K562 (cell line): ENCODE data around the gene GALNT12. TPM values are rescaled to one million over a fixed set of nuclear protein-coding genes. Genes with fewer than 3 reads are reported as not detected.
A peak's percentile ranks its signal among the peaks of the same experiment; 100 is the strongest.

Experiments used
- ATAC-seq: fragments of 200-7000 bp; cut with Tn5 transposase; 3 replicates; pipeline ENCODE4 v1.9.1; 2020; ENCODE audit warnings: moderate library complexity
- BruUV-seq: library from RNA; stranded (reverse); fragments of 400-500 nt; replicated peaks from 2 replicates; lab custom pipeline; 2021; lab: Mats Ljungman, UMichigan
- CTCF ChIA-PET: fragments of 300-600 bp; formaldehyde crosslinking; extraction: SDS; loops from one replicate; lab custom pipeline; 2021; ENCODE audit warnings: low intra/inter-chr PET ratio; lab: Yijun Ruan, JAX
- POLR2A ChIA-PET: fragments of 300-600, 350-650 bp; sonication (Branson Sonifier 250); formaldehyde crosslinking; extraction: SDS; loops from one replicate; lab custom pipeline; 2021; ENCODE audit warnings: antibody characterized with exemption, inconsistent platforms; lab: Yijun Ruan, JAX
- DNase-seq, 4 experiments: peaks; one replicate each; pipeline versions ENCODE4 v3.0.0 to v3.0.0-alpha.2; 2011 to 2018; ENCODE audit warnings: low spot score in 3 of 4, mixed read lengths in 3 of 4; ENCODE audit errors: extremely low read depth in 1 of 4
- FAIRE-seq: peaks from 2 replicates; lab custom pipeline; 2011; peaks lifted over from hg19 to GRCh38; lab: Jason Lieb, UNC
- H2AFZ ChIP-seq: 2 replicates; pipeline ENCODE4 v1.6.0; 2011; ENCODE audit warnings: low read depth, low read length, control low read depth, inconsistent platforms
- H3K27ac ChIP-seq: fragments of 200-600 bp; 3 replicates; pipeline ENCODE4 v1.8.0; 2011; ENCODE audit warnings: low read depth, mild to moderate bottlenecking, control low read depth, inconsistent platforms, low read length, moderate library complexity, mixed read lengths; ENCODE audit errors: extremely low read depth
- H3K27me3 ChIP-seq, 2 experiments: fragments of 300-600 bp in 1 of 2; 2 replicates in 1 of 2; 3 replicates in 1 of 2; pipeline versions ENCODE4 v1.6.0 to v1.8.0; 2011; ENCODE audit warnings: inconsistent platforms in 2 of 2, low read length in 2 of 2, mild to moderate bottlenecking in 1 of 2, mixed read lengths in 1 of 2, moderate library complexity in 1 of 2; ENCODE audit not compliant: control insufficient read depth in 2 of 2, insufficient read depth in 2 of 2
- H3K36me3 ChIP-seq: fragments of 300-600 bp; 3 replicates; pipeline ENCODE4 v1.8.0; 2011; ENCODE audit warnings: mild to moderate bottlenecking, low read length, inconsistent platforms; ENCODE audit not compliant: control insufficient read depth, insufficient read depth
- H3K4me1 ChIP-seq, 2 experiments: fragments of 200-600 bp in 1 of 2; replicated peaks in 1 of 2; 2 replicates in 1 of 2; 3 replicates in 1 of 2; pipeline versions ENCODE4 v1.5.1 to v1.8.0; 2011; ENCODE audit warnings: inconsistent platforms in 2 of 2, low read length in 2 of 2, mild to moderate bottlenecking in 1 of 2, mixed read lengths in 1 of 2, moderate library complexity in 1 of 2; ENCODE audit not compliant: control insufficient read depth in 2 of 2, insufficient read depth in 2 of 2
- H3K4me2 ChIP-seq: 2 replicates; pipeline ENCODE4 v1.6.1; 2011; ENCODE audit warnings: low read length, control low read depth, inconsistent platforms, mixed read lengths; ENCODE audit not compliant: insufficient read depth
- H3K4me3 ChIP-seq: fragments of 200-600 bp; sonication (generic), shearing (Covaris generic); 2 replicates; pipeline ENCODE4 v1.5.1; 2016; ENCODE audit warnings: control low read depth, inconsistent platforms
- H3K79me2 ChIP-seq: fragments of 200-600 bp; 3 replicates; pipeline ENCODE4 v1.8.0; 2011; ENCODE audit warnings: low read length, inconsistent platforms; ENCODE audit not compliant: control insufficient read depth, insufficient read depth
- H3K9ac ChIP-seq, 2 experiments: 2 replicates each; pipeline versions ENCODE4 v1.6.0 to v1.6.1; 2011; ENCODE audit warnings: low read depth in 2 of 2, low read length in 2 of 2, control low read depth in 1 of 2, inconsistent platforms in 1 of 2, mild to moderate bottlenecking in 1 of 2, mixed read lengths in 1 of 2; ENCODE audit not compliant: insufficient read depth in 1 of 2
- H3K9me1 ChIP-seq: one replicate; pipeline ENCODE4 v1.6.0; 2011; ENCODE audit warnings: inconsistent platforms, mild to moderate bottlenecking, low read length, moderate library complexity; ENCODE audit not compliant: control insufficient read depth, insufficient read depth
- H3K9me3 ChIP-seq: replicated peaks from 2 replicates; pipeline ENCODE4 v1.5.1; 2011; ENCODE audit warnings: low read depth, low read length, inconsistent platforms; ENCODE audit not compliant: control insufficient read depth, insufficient read depth
- H4K20me1 ChIP-seq: replicated peaks from 2 replicates; pipeline ENCODE4 v1.6.1; 2011; ENCODE audit warnings: low read length, inconsistent platforms, mixed read lengths; ENCODE audit not compliant: control insufficient read depth, insufficient read depth
- ATF2 ChIP-seq: sonication (generic); formaldehyde crosslinking; IDR thresholded peaks from 2 replicates; pipeline ENCODE4 v1.8.1; 2022; ENCODE audit warnings: missing genetic modification reagents
- EGR1 ChIP-seq: fragments of 450-650 bp; conservative IDR thresholded peaks from 2 replicates; pipeline ENCODE4 v1.6.1; 2017; ENCODE audit warnings: mild to moderate bottlenecking
- MAZ ChIP-seq, 2 experiments: fragments of 450-650 bp in 1 of 2; sonication (generic) in 1 of 2; formaldehyde crosslinking; IDR thresholded peaks in 1 of 2; conservative IDR thresholded peaks in 1 of 2; 2 replicates each; pipeline versions ENCODE4 v1.4.0 to v1.5.0; 2020; ENCODE audit warnings: mild to moderate bottlenecking in 1 of 2, missing genetic modification reagents in 1 of 2
- VEZF1 ChIP-seq: fragments of 200-800 bp; sonication (Bioruptor generic); IDR thresholded peaks from 2 replicates; pipeline ENCODE4 v1.6.1; 2017; ENCODE audit warnings: missing genetic modification characterization, missing compliant biosample characterization
- ZNF12 ChIP-seq: sonication (generic); formaldehyde crosslinking; IDR thresholded peaks from 2 replicates; pipeline ENCODE4 v1.4.0; 2020; ENCODE audit warnings: mild to moderate bottlenecking, missing genetic modification reagents
- ZNF444 ChIP-seq: fragments of 250-450 bp; sonication (Bioruptor Pico); IDR thresholded peaks from 2 replicates; pipeline ENCODE4 v1.4.0; 2020; ENCODE audit warnings: mild to moderate bottlenecking, moderate library complexity
- WGBS: fragments of 100-300 bp; shearing (Covaris generic); methylation state at CpG from one replicate; pipeline ENCODE4 v1.1.6; 2016; ENCODE audit warnings: low coverage, mixed read lengths; ENCODE audit not compliant: insufficient coverage; ENCODE audit errors: missing lambda C conversion rate; 5-methylcytosine and 5-hydroxymethylcytosine counted together
- in situ Hi-C: fragments of 300-500 bp; cut with MboI; formaldehyde crosslinking; loops from 4 replicates; pipeline ENCODE4 v1.15.0; 2018; ENCODE audit warnings: inconsistent platforms, mixed read lengths
- intact Hi-C: fragments of 100-400 bp; cut with micrococcal nuclease; formaldehyde crosslinking; loops from 2 replicates; pipeline ENCODE4 v1.14.2; 2022
- polyA plus RNA-seq, 8 experiments: library from polyadenylated mRNA; depleted of rRNA in 4 of 8; stranded (reverse) in 5 of 8; unstranded in 3 of 8; fragments of >200 nt; fragmentation: Nextera tagmentation in 2 of 8; fragmentation: Illumina TruSeq in 1 of 8; extraction: Ambion mirVana in 2 of 8; extraction: Trizol in 1 of 8; gene quantifications; 2 replicates each; pipeline versions ENCODE4 v1.2.1 to v1.2.3, GENCODE V29; 2011 to 2014; ENCODE audit warnings: inconsistent platforms in 1 of 8, missing spikeins in 1 of 8
- total RNA-seq, 7 experiments: library from RNA; depleted of rRNA in 6 of 7; stranded (reverse); fragments of >200 nt in 6 of 7; fragmentation: Illumina TruSeq in 2 of 7; extraction: Trizol in 2 of 7; gene quantifications; 2 replicates each; pipeline versions ENCODE4 v1.2.1 to v1.2.3, GENCODE V29; 2011 to 2021; ENCODE audit warnings: low replicate concordance in 1 of 7
- TF ChIP-seq, protein P1 (sequence below), 3 experiments: IDR thresholded peaks in 2 of 3; conservative IDR thresholded peaks in 1 of 3; 2 replicates each; pipeline ENCODE4 v1.5.1; 2011 to 2012; ENCODE audit warnings: low read length in 3 of 3, mild to moderate bottlenecking in 3 of 3, control low read depth in 2 of 3, improper control_type of control experiment in 1 of 3, inconsistent platforms in 1 of 3, low read depth in 1 of 3, mixed read lengths in 1 of 3, moderate library complexity in 1 of 3; ENCODE audit not compliant: insufficient read depth in 2 of 3
- TF ChIP-seq, protein P2 (sequence below): sonication (generic); formaldehyde crosslinking; IDR thresholded peaks from 2 replicates; pipeline ENCODE4 v1.8.0; 2022; ENCODE audit warnings: mild to moderate bottlenecking, missing genetic modification reagents

Gene GALNT12
- total and polyA plus RNA-seq, 9 of the 15 experiments (the other 6 are each of a cell fraction or from before 2014, with no cell fraction given): 29.7 to 82.9 (median 44.2) TPM

- Histone ChIP-seq H3K27ac (no peak overlapping the region), H3K9me3 (no peaks in the 10 kb centered on the region), H3K4me1 (peaks cover 0 to 3% of the 10 kb centered on the region in 2 experiments; a peak in 1 of 5 replicates), H3K79me2 (no peaks in the 10 kb centered on the region), H2AFZ (no peak overlapping the region), H3K36me3 (peaks cover 82% of the 10 kb centered on the region), H3K4me2 (no peak overlapping the region), H3K4me3 (no peak overlapping the region), H4K20me1 (no peaks in the 10 kb centered on the region), H3K27me3 (no peaks in the 10 kb centered on the region), H3K9ac (no peak overlapping the region), H3K9me1 (peaks cover 2% of the 10 kb centered on the region)
- no peak for DNase-seq
- intact Hi-C loops (loop anchor here (2.0 kb wide), 1 partner anchor 459 kb away; no protein-coding TSS in a partner anchor), in situ Hi-C loops (loop anchor here (10.0 kb wide), 1 partner anchor 459 kb away; no protein-coding TSS in a partner anchor)
- TF ChIP-seq EGR1 (peak; percentile 22; the same call in 1 of the 2 replicates), ZNF12 (CRISPR knock-in tag) (no peak)
- POLR2A ChIA-PET: interaction anchor here (0.6 kb wide), 1 partner anchor 68 kb away, joined by 3 read pairs; no protein-coding TSS in a partner anchor
- no peak for ATAC-seq
- WGBS: 97% methylated on average over 10 of the region's 15 CpGs
- CTCF ChIA-PET: interaction anchor here (1.1 kb wide), 1 partner anchor 237 kb away, joined by 3 read pairs; no protein-coding TSS in a partner anchor
- no peak for FAIRE-seq
- BruUV-seq: no TSS peak
Observed at GRCh38 chr9:98773721-98774120, 33.7 kb upstream of the GALNT12 start.

- in situ Hi-C loops (loop anchor here (10.0 to 25.0 kb wide), 2 partner anchors 460 to 862 kb away; partner anchors contain the start of gene TRMO), intact Hi-C loops (loop anchor here (2.0 to 5.0 kb wide), 2 partner anchors 237 to 460 kb away; no protein-coding TSS in a partner anchor)
- DNase-seq (peak; percentile 62 to 83 (median 78)), FAIRE-seq (no peak), ATAC-seq (peak; percentile 90)
- Histone ChIP-seq H3K36me3 (peaks cover 82% of the 10 kb centered on the region), H3K27ac (no peak overlapping the region), H3K9ac (no peak overlapping the region), H3K79me2 (no peaks in the 10 kb centered on the region), H2AFZ (no peak overlapping the region), H3K4me1 (peaks cover 0 to 3% of the 10 kb centered on the region in 2 experiments; a peak in 1 of 5 replicates), H4K20me1 (no peaks in the 10 kb centered on the region), H3K9me3 (no peaks in the 10 kb centered on the region), H3K9me1 (peaks cover 2% of the 10 kb centered on the region), H3K27me3 (no peaks in the 10 kb centered on the region), H3K4me3 (no peak overlapping the region), H3K4me2 (no peak overlapping the region)
- WGBS: 73% methylated on average over 9 of the region's 9 CpGs
- CTCF ChIA-PET: interaction anchor here (0.6 to 3.2 kb wide), 5 partner anchors 238 to 851 kb away, joined by 3 to 18 read pairs (median 6); partner anchors contain the start of gene TRMO
- POLR2A ChIA-PET: interaction anchor here (0.6 to 1.9 kb wide), 2 partner anchors 14 to 122 kb away, joined by 3 to 8 read pairs; no protein-coding TSS in a partner anchor
- no TSS peak for BruUV-seq
- TF ChIP-seq, protein P1, sequence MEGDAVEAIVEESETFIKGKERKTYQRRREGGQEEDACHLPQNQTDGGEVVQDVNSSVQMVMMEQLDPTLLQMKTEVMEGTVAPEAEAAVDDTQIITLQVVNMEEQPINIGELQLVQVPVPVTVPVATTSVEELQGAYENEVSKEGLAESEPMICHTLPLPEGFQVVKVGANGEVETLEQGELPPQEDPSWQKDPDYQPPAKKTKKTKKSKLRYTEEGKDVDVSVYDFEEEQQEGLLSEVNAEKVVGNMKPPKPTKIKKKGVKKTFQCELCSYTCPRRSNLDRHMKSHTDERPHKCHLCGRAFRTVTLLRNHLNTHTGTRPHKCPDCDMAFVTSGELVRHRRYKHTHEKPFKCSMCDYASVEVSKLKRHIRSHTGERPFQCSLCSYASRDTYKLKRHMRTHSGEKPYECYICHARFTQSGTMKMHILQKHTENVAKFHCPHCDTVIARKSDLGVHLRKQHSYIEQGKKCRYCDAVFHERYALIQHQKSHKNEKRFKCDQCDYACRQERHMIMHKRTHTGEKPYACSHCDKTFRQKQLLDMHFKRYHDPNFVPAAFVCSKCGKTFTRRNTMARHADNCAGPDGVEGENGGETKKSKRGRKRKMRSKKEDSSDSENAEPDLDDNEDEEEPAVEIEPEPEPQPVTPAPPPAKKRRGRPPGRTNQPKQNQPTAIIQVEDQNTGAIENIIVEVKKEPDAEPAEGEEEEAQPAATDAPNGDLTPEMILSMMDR (IDR thresholded peaks at IDR 0.05 in 2 of 3, conservative IDR thresholded peaks at IDR 0.05 in 1 of 3; ENCODE audit: insufficient read depth in 2 of 3, low read depth in 1 of 3, low read length in 3 of 3): peak; percentile 69 to 82 (median 80)
- TF ChIP-seq MAZ (CRISPR knock-in tag; conservative IDR thresholded peaks at IDR 0.05 in 1 of 2, IDR thresholded peaks at IDR 0.05 in 1 of 2) (0 out of 4 replicates have a peak, but pooled peaks of 1 of the 2 experiments have one; percentile 44), VEZF1 (CRISPR knock-in tag) (peak; percentile 74), ZNF444 (CRISPR knock-in tag) (no peak), ATF2 (CRISPR knock-in tag) (no peak)
- TF ChIP-seq, protein P2, sequence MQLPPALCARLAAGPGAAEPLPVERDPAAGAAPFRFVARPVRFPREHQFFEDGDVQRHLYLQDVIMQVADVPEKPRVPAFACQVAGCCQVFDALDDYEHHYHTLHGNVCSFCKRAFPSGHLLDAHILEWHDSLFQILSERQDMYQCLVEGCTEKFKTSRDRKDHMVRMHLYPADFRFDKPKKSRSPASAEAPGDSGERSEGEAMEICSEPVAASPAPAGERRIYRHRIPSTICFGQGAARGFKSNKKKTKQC (CRISPR knock-in tag): no peak
Observed at GRCh38 chr9:98774746-98775145, 32.7 kb upstream of the GALNT12 start.
